HCT116 (cell line): ENCODE results near the gene FREY1.

Experiments used
- CEBPB ChIP-seq: IDR thresholded peaks from 2 replicates; pipeline ENCODE4 v1.6.1; 2012; ENCODE audit warnings: low read depth
- EZH2 ChIP-seq: fragments of 200-600 bp; sonication (generic); IDR thresholded peaks from 2 replicates; pipeline ENCODE4 v1.6.1; 2017; ENCODE audit warnings: antibody characterized with exemption, mixed run types
- POLR2A ChIP-seq: IDR thresholded peaks from 2 replicates; pipeline ENCODE4 v1.7.0; 2011; ENCODE audit warnings: borderline replicate concordance; ENCODE audit not compliant: insufficient read depth, insufficient read length; ENCODE audit errors: extremely low read depth
- POLR2AphosphoS5 ChIP-seq: IDR thresholded peaks from 2 replicates; pipeline ENCODE4 v1.6.1; 2011; ENCODE audit warnings: mild to moderate bottlenecking, low read depth, low read length, moderate library complexity
- YY1 ChIP-seq: IDR thresholded peaks from 2 replicates; pipeline ENCODE4 v1.6.1; 2011; ENCODE audit warnings: low read length, low read depth, moderate library complexity, mild to moderate bottlenecking; ENCODE audit not compliant: insufficient replicate concordance; ENCODE audit errors: extremely low read depth
- ZNF274 ChIP-seq: fragments of 200-500 bp; sonication (Bioruptor generic); IDR thresholded peaks from 2 replicates; pipeline ENCODE4 v1.6.1; 2014; ENCODE audit warnings: mild to moderate bottlenecking, low read depth, low read length, inconsistent platforms
- TF ChIP-seq, protein P1 (sequence below), 3 experiments: fragments of 200-600 bp in 1 of 3; sonication (generic) in 1 of 3; IDR thresholded peaks in 2 of 3; conservative IDR thresholded peaks in 1 of 3; 2 replicates each; pipeline ENCODE4 v1.5.1; 2012 to 2017; ENCODE audit warnings: low read depth in 2 of 3, low read length in 2 of 3, antibody characterized with exemption in 1 of 3, borderline replicate concordance in 1 of 3, control low read depth in 1 of 3, mild to moderate bottlenecking in 1 of 3, mixed read lengths in 1 of 3, mixed run types in 1 of 3, moderate library complexity in 1 of 3; ENCODE audit not compliant: insufficient read depth in 1 of 3

DNA sequence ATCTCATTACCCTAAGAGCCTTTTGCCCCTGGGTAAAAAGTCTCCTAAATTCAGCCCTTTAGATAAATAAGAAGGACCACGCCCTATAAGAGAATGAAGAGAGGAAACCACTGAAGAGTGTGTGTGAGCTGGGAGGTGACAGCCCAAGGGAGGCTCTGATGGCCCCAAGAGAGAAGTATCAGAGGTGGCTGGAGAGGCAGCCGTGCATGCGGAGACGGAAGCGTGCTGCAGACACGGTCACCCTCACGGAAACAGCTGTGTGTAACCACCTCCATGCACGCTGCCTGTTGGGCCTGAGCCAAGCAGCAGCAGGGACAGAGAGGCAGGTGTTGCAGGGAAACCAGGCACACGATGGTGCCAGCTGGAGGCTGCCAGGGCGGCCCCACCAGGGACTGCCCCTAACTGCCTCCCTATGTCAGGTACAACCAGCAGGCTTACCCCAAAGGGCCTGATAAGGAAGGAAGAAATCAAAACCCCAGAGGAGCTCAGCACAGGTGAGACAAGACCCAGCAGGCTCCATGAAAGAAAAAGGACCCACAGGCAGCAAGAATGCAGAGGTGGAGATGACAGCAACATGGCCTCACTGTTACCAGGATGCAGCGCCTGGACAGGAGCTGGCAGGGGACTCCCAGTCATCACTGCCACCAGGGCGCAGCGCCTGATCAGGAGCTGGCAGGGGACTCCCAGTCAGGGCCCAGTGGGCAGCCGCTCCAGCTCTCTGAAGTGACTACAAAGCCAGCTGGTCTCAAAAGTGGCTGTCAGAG lies 23.1 kb upstream of the FREY1 start:
- TF ChIP-seq POLR2AphosphoS5 (0 out of 2 replicates have a peak, but pooled peaks have one; percentile 10), POLR2A (no peak), ZNF274 (no peak), YY1 (no peak), EZH2 (no peak), CEBPB (no peak)
- TF ChIP-seq, protein P1, sequence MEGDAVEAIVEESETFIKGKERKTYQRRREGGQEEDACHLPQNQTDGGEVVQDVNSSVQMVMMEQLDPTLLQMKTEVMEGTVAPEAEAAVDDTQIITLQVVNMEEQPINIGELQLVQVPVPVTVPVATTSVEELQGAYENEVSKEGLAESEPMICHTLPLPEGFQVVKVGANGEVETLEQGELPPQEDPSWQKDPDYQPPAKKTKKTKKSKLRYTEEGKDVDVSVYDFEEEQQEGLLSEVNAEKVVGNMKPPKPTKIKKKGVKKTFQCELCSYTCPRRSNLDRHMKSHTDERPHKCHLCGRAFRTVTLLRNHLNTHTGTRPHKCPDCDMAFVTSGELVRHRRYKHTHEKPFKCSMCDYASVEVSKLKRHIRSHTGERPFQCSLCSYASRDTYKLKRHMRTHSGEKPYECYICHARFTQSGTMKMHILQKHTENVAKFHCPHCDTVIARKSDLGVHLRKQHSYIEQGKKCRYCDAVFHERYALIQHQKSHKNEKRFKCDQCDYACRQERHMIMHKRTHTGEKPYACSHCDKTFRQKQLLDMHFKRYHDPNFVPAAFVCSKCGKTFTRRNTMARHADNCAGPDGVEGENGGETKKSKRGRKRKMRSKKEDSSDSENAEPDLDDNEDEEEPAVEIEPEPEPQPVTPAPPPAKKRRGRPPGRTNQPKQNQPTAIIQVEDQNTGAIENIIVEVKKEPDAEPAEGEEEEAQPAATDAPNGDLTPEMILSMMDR (IDR thresholded peaks at IDR 0.05 in 2 of 3, conservative IDR thresholded peaks at IDR 0.05 in 1 of 3; ENCODE audit: borderline replicate concordance in 1 of 3, insufficient read depth in 1 of 3, low read depth in 2 of 3, low read length in 2 of 3): no peak
